HG03064 (cell line): Measurements from ENCODE around the gene RFTN1.

ENCODE experiments used
- ATAC-seq: cut with Tn5 transposase; IDR thresholded peaks from one replicate; pipeline ENCODE4 v1.9.1; 2021; ENCODE audit warnings: low read depth; ENCODE audit not compliant: unreplicated experiment

Gene RFTN1

DNA sequence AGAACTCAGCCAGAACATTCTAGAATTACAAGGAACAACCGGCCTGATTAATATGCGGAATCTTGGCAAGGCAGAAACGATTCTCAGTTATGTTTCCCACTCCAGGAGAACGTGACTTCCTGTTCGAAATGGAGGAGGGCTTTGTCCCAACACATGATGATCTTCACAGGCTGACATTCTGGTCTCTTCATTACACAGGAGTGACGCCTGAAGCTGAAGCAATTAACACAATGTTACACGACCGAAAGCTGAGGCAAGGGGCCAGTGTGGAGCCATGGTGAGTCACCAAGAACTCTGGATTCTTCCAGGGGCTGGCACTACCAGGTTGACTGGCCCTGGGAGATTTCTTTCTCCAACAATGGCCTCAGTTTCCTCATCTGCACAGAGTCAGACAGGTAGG is 40.9 kb downstream of the RFTN1 start:
- no peak for ATAC-seq

- ATAC-seq = no peak
Observed at GRCh38 chr3:16471897-16472296, 41.6 kb downstream of the RFTN1 start.

DNA sequence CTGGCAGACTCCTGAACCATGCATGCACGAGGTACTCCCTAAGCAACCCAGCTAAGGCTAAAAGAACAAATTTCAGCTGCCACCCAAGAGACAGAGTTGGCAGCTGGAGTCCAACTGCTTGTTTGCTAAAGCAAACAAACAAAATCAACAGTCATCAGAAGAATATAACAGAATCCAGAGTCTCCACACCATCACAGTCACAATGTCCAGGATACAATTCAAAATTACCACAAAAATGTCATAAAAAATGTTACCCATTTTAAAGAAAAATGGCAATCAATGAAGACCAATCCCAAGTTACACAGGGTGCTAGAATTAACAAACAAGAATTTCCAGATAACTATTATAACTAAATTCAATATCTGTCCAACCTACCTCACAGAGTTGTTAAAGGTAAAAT is 42.9 kb downstream of the RFTN1 start:
- no peak for ATAC-seq

DNA sequence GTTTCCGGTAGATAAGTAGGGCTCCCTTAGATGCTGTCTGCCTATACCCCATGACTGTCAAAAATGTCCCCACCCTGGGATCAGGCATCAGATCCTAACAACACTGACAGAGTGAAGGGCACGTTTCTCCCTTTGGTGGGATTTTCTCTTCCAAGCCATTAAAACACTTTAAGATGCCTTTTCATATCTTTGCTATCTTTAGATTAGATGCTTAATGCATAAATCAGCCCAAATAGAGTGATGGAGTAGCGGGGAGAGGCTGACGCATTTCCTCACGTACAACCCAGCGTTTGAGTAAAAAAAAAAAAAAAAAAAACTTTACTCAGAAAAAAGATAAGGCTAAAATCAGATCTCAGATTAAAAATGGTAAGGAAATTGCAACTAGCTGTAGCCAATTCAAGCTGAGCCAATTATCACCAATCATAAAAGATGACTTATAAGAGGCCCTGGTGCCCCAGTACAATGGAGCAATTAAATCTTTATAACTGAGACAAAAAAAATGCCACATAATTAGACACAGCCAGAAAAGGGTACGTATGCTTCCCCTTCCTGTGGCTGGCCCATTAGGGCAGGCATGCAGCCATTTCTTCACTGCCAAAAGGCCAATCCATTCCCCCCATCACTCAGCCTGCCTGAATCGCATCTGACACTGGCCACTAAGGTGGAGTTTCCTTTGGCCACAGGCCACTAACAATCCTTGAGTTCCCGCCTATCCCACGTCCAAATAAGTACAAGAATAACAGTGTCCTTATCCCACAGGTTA is 45.0 kb downstream of the RFTN1 start:
- no peak for ATAC-seq

DNA sequence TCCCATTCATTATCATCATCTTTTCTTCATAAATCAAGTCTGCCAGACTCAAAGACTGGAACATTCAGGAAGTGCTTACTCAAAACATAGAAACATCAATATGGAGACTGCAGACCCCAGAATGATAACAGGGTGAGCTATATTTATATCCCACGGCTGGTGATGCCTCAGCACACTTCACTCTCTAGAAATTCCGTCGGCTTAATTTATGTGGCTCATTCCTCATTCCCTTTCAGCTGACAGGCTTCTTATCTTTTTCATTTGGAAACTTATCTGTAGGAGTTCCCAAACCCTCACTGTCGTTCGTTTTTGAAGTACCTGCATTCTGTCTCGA is 45.5 kb downstream of the RFTN1 start:
- ATAC-seq = no peak

DNA sequence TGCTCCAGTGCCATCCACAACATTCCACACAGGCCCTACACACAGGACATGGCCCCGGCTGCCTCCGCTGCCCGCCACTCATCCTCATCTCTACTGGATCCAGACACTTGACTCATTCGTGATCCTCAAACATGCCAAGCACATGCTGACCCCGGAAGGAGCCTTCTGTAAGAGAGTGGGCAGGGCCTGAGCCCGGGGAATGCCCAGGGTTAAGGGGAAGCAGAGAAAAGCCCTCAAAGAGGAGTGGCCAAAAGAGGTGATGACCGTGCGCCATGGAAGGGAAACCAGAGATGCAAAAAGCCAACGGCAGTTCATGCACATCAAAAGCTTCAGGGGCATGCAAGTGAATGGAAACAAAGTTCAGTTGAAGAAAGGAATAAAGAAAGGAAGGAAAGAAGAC is 46.1 kb downstream of the RFTN1 start:
- peak; percentile 69 for ATAC-seq

DNA sequence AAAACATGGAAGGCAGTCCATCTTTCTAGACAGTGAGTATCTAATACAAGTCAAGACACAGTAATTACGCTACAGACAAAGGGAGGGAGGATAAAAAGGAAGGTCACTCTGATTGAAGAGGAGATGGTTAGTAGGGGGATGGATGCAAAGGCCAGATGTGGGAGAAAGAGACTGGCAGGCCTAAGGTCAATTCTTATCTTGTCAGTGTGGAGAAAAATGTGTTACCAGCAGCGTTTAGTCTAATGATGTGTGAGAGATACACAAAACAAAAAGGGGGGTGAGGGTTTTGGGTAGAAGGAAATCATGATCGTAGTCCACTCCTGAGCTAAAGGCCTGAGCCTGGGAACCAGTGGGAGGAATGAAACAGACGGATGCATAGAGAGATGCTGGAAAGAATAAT is 46.7 kb downstream of the RFTN1 start:
- no peak for ATAC-seq

DNA sequence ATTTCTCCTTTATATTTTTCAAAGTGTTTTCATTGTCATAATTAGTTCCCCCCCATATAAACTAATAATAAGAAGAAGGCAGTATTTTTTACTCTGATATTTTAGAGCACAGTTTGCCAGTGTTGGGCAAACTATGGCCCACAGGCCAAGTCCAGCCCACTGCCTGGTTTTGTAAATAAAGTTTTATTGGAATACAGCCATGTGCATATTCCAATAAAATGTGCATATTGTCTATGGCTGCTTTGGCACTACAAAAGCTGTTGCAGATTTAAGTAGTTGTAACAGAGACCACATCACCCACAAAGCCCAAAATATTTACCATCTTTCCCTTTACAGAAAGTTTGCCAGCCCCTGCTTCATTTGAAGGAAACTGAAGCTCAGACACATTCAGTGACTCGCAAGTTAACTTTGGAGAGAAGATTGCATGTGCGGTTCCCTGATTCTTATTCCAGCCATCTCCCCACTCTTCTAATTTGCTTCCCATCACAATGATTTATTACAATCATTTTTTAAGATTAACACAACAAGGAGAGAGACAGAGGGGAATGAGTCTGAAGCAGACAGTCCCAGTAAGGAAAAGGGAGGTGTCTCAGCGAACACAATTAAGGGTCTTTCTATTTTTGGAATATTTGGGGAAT is 48.9 kb downstream of the RFTN1 start:
- ATAC-seq = no peak

- no peak for ATAC-seq
Observed at GRCh38 chr3:16463914-16464313, 49.6 kb downstream of the RFTN1 start.

GRCh38 chr3:16463119-16463518 is 50.4 kb downstream of the RFTN1 start:
- ATAC-seq = no peak

- ATAC-seq = no peak
Observed at GRCh38 chr3:16462679-16463078, 50.8 kb downstream of the RFTN1 start.

DNA sequence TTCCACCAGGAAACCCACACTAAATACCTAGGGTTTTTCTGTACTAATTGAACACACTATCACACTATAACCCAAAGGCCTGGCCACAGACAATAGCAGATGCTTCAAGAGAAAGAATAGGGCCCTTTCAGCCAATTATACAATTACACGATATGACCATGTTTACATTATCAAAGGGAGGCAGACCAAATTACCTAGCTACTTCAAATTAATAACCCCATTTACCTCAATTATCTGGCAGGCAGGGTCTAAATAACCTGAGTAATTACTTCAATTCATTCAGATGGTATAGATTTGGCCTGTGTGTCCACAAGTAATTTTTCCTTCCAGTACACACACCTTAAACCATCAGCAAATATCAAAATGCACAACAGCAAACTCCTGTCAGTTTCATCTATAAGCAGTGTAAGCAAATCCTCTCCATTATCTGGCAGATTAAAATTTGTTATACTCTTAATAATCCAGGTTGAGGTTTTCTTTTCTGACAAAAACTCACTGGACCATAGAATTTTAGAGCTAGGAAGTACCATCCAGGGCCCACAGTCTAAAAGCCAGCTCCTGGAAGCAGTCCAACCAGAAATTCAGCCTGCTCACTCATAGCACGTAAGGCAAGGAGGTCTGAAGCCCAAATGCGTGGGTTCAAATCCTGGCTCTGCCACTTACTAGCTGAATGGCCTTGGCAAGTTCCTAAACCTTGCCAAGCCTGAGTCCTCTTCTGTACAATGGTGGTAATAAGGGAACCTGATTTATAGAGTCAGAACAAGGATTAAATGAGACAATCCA is 51.8 kb downstream of the RFTN1 start:
- ATAC-seq = no peak

GRCh38 chr3:16460886-16461285 is 52.6 kb downstream of the RFTN1 start:
- no peak for ATAC-seq

DNA sequence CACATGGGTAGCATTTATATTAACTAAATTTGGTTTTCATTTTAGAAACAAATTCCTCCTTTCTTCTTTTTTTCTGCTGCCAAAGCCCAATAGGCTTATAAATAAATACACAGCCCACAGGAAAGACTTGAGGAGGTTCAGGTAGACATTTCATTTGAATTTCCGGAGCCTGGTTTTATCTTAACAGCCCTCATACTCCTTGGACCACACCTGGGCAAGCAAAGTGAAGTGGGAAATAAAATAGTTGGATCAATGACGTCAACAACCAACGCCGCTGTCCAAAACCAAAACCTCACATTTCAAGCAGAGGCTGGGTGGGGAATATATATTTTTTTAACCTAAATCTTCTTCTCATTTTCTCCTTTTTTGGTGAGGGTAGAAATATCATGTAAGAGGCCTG is 53.2 kb downstream of the RFTN1 start:
- no peak for ATAC-seq

GRCh38 chr3:16456784-16457415 is 56.6 kb downstream of the RFTN1 start:
- ATAC-seq = no peak

GRCh38 chr3:16455966-16456365 is 57.5 kb downstream of the RFTN1 start:
- ATAC-seq = no peak

- no peak for ATAC-seq
Observed at GRCh38 chr3:16455001-16455400, 58.5 kb downstream of the RFTN1 start.

DNA sequence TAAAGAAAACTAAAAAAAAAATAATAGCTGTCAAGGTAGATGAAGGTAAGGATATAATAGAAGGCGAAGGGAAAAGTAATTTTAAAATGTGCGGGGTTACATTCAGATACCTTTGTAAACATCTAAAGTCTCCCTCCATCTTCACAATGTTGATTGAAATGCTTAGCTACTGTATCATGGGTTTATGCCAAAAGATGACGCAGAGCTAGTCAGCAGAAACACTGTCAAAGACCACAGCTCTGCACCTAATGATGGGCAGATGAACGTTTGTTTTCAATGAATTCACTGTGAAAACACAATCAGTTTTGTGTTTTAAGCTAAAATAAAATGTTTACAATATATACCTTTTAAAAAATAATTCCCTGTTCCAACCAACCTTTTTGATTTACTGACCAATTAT is 61.2 kb downstream of the RFTN1 start:
- ATAC-seq = no peak

GRCh38 chr3:16449369-16449768 is 64.1 kb downstream of the RFTN1 start:
- ATAC-seq = no peak

DNA sequence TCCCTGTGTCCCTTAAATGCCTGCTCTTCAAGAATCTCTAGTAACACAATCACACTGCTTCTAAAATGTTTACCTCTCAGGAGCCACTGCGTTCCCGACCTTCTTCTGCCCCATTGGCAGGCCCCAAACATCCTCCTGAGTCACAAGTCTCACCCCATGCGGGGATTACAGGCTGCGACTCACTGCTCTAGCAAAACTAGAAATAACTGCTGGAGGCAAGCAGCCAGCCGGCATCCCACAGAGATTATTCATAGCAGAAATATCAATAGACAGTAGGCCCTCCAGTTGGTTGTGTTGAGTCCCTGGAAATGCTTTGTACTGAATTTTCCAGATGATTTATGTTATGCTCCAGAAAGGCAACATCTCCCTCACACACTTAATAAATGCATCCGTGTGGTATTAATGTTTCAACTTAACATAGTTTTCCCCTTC is 64.8 kb downstream of the RFTN1 start:
- no peak for ATAC-seq

- no peak for ATAC-seq
Observed at GRCh38 chr3:16447135-16447534, 66.4 kb downstream of the RFTN1 start.
